ENCODE data around the gene FNDC7.

GRCh38 chr1:108747171-108747850 is 34.6 kb downstream of the FNDC7 start:
- peak; percentile 77 to 95 (median 93) for TF ChIP-seq POLR2AphosphoS5 (IDR thresholded peaks at IDR 0.05)
- peak; percentile 67 to 82 for TF ChIP-seq POLR2A (IDR thresholded peaks at IDR 0.05)
- no peak for TF ChIP-seq CTCF (IDR thresholded peaks at IDR 0.05)
- no peak for TF ChIP-seq EP300 (IDR thresholded peaks at IDR 0.05)
